GM21390 (cell line): ENCODE measurements around the gene MDH2.
"Not testable (repeated sequence)": the region's sequence is repeated elsewhere in the genome, so short reads cannot be mapped to it uniquely, and the experiment has no call there.

Experiments used
- ATAC-seq: cut with Tn5 transposase; IDR thresholded peaks from one replicate; pipeline ENCODE4 v1.9.1; 2021; ENCODE audit not compliant: unreplicated experiment

The MDH2 gene

DNA sequence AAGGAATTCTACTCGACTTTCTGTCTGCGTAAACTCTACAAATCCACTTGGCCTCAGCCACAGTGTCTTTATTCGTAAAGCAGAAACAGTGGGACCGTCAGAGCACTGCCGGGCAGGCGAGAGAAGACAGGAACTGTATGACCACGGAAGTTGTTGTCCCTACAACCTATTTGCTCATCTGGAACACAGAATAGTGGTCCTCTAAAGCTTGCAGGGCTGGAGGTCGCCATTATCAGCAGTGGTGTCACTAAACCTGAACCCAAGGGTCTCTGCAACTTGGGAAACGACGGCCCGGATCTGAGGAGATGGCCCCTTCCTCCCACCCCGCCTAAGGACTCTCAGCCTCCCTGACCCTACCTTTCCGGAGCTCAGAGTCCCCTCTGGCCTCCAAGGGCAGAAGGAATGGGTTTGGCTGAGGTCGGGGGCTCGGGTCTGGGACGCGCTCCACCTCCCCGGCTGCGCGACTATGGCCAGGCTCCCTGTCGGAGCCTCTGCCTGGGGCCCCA is 548 bp upstream of the MDH2 start:
- no peak for ATAC-seq

DNA sequence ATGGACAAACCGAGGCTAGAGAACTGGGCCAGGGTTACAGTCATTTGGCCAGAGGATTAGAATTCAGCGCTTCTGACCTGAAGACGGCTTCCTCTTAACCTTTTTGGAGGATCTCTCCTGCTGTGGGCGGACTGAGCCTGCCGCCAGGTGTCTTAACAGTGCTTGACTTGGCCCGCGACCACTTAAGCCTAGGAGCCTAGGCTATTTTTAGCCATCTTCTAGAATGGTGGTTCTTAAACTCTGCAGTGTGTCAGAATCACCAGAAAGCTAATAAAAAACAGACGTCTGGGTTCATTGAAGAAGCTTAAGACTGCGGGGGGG is 722 bp downstream of the MDH2 start:
- ATAC-seq: no peak

GRCh38 chr7:76049295-76049694 is 1.4 kb downstream of the MDH2 start:
- ATAC-seq: no peak

- ATAC-seq: no peak
Observed at GRCh38 chr7:76050545-76050944, 2.6 kb downstream of the MDH2 start.

DNA sequence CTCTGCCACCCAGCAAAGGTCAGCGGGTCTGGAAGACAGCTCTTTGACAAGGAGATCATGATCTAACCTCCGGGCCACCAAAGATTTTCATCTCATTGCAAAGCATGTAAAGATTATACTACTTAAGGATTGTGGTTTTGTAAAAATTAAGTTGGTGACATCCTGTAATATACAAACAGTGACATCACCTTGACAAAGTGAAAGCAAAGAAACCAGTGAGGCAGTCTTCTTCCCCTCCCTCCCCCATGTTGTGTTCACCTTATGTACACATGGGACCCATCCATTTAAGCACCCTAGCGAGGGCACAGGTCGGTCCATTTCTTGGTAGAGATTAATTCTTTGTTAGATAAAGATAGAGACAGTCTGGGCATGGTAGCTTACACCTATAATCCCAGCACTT is 3.9 kb downstream of the MDH2 start:
- ATAC-seq: no peak

DNA sequence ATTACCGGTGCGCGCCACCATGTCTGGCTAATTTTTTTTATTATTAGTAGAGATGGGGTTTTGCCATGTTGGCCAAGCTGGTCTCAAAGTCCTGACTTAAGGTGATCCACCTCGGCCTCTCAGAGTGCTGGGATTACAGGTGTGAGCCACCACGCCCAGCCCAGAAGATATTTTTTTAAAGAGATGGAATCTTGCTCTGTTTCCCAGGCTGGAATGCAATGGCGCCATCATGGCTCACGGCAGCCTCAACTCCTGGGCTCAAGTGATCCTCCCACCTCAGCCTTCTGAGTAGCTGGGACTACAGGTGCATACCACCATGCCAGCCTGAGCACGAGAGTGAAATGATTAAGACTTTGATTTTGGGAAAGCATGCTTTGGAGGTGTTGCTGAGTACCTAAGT is 4.8 kb downstream of the MDH2 start:
- not testable (repeated sequence) for ATAC-seq

GRCh38 chr7:76053461-76053860 is 5.6 kb downstream of the MDH2 start:
- no peak for ATAC-seq

- ATAC-seq: no peak
Observed at GRCh38 chr7:76054123-76055120, 6.5 kb downstream of the MDH2 start.

DNA sequence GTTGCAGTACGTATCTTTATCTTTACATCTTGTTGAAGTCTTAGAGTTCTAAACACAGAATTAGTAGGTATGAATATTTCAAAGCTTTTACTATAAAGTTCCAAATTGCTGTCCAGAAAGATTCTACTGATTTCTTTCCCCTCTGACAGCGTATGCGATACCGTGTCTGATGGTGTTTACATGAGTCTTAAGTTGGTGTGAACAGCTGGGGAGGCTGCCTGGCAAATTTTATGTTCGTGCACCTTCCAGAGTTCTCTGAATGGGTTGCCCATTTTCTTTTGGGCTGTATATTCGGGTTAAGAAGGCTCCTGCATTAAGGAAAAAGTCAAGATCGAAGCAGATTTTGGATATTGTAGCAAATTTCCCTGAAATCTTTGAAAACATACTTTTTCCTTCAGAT is 8.3 kb downstream of the MDH2 start:
- no peak for ATAC-seq

DNA sequence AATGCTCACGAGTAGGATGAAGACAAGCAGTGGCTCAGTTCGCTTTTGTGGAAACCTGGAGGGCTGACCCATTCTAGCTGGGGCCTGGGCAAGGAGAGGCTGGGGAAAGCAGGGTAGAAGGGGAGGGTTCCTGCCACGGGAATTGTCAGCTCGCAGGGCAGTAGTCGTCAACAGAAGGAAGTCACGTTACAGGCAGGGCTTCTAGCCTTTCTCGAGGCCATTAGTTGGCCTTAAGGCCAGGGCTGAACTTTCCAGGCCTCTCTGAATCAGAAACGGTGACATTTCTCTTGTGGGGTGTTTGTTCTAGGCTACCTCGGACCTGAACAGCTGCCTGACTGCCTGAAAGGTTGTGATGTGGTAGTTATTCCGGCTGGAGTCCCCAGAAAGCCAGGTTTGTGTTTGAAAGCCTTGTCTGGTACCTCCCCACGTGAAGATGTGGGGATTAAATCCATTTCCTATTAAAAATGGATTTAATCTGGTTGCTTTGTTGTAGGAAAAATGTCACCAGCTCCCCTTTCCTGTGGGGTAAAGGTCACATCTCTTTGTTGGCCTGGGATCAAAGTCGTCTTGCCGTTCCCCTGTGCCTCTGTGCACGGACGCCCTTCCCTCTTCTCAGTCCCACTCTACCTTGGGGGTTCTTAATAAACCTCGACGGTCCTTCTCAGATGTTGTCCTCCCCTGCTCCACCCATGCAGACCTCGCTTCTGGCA is 9.4 kb downstream of the MDH2 start:
- no peak for ATAC-seq

- no peak for ATAC-seq
Observed at GRCh38 chr7:76057813-76058145, 9.9 kb downstream of the MDH2 start.

GRCh38 chr7:76058745-76059144 is 10.8 kb downstream of the MDH2 start:
- ATAC-seq: not testable (repeated sequence)

GRCh38 chr7:76060842-76061241 is 12.9 kb downstream of the MDH2 start:
- no peak for ATAC-seq

- no peak for ATAC-seq
Observed at GRCh38 chr7:76062254-76062653, 14.3 kb downstream of the MDH2 start.

- ATAC-seq: no peak
Observed at GRCh38 chr7:76063114-76063513, 15.2 kb downstream of the MDH2 start.

GRCh38 chr7:76063525-76063924 is 15.6 kb downstream of the MDH2 start:
- ATAC-seq: no peak

- ATAC-seq: no peak
Observed at GRCh38 chr7:76064208-76064970, 16.5 kb downstream of the MDH2 start.

DNA sequence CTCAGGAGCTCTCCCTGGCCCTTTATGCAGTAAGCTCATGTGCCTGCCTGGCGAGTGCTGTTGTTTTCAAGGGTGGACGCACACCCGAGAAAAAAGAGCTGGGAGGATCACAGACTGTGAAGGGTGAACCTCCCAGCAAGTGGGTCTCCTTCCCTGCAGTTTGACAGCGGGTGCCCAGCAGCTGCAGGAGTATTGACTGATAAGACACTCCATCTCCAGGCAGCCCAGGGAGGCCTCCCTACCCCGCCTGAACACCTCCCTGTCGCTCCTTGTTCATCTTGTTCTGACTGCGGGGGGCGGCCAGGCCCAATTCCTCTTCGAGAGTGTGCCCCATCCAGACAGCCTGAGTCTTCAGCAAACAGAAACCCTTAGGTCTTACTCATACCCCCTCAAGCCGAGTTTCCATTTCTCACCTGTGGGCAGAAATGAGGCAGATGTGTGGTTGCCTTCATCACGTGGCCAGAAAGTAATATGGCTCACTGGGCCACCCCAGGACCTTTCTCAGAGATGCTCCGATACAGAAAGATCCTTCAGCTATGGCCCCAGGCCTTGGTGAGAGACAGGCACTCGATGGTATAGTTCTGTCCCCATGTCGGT is 17.2 kb downstream of the MDH2 start:
- ATAC-seq: no peak

DNA sequence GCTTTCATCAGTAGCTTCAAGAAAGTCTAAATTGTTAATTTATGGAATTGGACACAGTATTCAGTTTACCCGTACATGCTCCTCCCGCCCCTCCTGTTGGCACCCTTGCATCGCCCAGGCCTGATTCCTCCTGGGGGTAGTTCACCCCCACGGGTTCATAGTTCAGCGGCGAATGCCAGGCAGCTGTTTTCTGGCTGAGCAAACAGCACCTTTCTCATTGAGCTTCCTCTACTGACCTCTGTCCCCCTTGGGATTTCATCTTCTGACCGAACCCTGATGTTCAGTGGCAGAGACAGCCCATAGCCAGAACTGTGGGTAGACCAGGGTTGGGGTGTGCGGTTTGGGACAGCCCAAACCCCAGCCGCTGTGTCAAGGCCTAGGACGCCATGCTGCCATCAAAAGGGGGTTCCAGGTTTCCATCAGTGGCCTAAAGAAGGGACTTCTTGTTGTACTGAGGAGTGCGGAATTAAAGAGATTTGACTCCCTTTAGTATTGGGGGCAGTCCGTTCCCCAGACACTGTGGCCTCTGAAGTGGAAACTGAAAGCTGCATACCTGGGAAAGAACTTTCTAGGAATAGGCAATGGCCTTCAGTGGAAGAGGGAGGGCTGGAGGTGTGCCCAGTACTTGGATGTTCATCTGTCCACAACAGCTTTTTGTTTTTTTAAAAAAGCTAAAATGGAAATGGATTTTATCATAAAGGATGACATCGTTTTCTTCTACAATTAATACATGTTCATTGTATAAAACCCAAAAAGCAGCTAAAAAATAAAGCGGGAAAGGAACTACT is 19.0 kb downstream of the MDH2 start:
- no peak for ATAC-seq

GRCh38 chr7:76069238-76069638 is 21.3 kb downstream of the MDH2 start:
- no peak for ATAC-seq
